Stimulated activated CD4-positive, alpha-beta T cell treated with anti-CD3 and anti-CD28 coated beads, TNF-alpha, amount 100 ng/mL, for 1 hour (primary cell): ENCODE data around the gene LETM1.

ENCODE experiments used
- DNase-seq, 3 donors: peaks; one replicate each; pipeline ENCODE4 v3.0.0-alpha.2; 2020; ENCODE audit warnings: low read depth in 3 of 3, low spot score in 1 of 3

The LETM1 gene

DNA sequence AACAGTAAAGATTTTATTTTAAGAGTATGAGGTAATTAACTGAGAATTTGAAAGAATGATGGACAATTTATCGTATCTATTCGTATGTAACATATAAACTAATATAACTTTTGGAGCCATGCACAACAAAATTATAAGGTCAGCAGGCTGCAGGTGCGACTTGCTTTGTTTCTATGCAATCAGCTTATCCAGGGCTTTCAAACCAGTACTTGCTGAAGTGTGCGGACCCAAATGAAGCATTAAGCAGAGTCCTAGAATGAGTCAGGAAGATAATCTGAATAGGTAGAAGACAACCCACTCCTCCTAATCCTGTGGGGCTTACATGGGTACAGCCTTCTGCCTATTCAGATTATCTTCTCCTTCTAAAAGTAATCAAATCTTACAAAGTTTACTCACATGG lies 17.3 kb upstream of the LETM1 start:
- no peak for DNase-seq

DNA sequence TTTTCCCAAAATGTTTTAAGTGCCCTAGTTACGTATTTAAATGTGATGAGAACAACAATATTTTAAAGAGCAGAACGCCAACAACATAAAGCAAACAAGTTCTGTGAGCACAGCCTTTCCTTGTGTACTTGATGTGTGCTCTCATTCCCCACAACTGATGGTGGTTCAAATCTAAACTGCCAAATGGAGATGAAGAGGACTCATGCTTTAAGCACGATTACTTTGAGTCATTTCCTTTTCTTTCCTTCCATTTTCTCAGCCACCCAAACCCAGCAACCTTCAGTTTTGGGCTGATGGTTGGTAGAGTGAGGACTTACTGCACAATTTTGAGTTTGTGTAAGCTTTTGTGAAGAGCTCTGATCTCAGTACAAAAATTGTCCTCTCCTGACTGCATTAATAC lies 16.9 kb upstream of the LETM1 start:
- DNase-seq = no peak

DNA sequence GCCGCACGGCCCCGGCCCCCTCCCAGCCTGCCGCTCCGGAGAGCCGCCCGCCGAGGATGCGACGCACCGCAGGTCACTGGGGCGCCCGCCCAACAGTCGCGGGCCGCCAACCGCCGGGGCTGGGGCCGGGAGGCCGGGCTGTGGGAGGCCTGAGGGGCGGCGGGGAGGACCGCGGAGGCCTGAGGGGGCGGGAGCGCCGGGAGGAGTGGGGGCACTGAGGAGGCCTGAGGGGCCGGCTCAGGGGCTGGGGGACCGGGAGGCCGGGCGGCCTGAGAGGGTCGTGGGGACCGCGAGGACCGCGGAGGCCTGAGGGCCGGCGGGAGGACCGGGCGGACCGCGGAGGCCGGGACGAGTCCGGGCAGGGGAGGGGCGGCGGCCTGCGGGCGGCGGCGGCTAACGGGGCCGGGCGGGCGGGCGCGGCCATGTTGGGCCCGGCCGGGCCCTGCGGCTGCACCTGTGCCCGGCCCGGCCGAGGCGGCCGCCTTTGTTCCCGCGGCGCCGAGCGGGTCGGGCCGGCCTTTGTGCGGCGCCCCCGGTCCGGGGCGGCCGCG lies 15.6 kb upstream of the LETM1 start:
- DNase-seq = no peak

- peak; percentile 68 to 88 (median 83) for DNase-seq
Measured at GRCh38 chr4:1870578-1871443, 14.9 kb upstream of the LETM1 start, which contains the start of gene NSD2. TSS of gene NSD2 (plus strand) at chr4:1871393. CDS start at chr4:1900655, 29,262 bp downstream.

DNA sequence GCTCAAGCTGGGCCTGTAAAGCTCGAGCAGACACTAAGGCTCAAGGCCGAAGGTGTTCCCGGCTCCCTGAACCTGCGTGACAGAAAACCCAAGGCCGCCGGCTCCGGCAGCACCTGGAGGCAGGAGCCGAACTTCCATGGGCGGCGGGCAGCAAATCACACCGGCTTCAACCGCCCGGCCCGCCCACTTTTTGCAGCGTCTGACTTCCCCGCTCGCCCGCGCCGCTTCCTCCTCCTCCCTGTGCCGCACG lies 14.3 kb upstream of the LETM1 start:
- peak; percentile 60 to 71 (median 68) for DNase-seq

GRCh38 chr4:1869530-1870327 lies 13.8 kb upstream of the LETM1 start:
- DNase-seq = no peak

GRCh38 chr4:1868912-1869311 lies 13.0 kb upstream of the LETM1 start:
- DNase-seq = no peak

GRCh38 chr4:1868293-1868692 lies 12.3 kb upstream of the LETM1 start:
- DNase-seq = no peak

GRCh38 chr4:1866189-1866661 lies 10.3 kb upstream of the LETM1 start:
- DNase-seq = no peak

- DNase-seq = no peak
Measured at GRCh38 chr4:1864076-1865008, 8.4 kb upstream of the LETM1 start.

DNA sequence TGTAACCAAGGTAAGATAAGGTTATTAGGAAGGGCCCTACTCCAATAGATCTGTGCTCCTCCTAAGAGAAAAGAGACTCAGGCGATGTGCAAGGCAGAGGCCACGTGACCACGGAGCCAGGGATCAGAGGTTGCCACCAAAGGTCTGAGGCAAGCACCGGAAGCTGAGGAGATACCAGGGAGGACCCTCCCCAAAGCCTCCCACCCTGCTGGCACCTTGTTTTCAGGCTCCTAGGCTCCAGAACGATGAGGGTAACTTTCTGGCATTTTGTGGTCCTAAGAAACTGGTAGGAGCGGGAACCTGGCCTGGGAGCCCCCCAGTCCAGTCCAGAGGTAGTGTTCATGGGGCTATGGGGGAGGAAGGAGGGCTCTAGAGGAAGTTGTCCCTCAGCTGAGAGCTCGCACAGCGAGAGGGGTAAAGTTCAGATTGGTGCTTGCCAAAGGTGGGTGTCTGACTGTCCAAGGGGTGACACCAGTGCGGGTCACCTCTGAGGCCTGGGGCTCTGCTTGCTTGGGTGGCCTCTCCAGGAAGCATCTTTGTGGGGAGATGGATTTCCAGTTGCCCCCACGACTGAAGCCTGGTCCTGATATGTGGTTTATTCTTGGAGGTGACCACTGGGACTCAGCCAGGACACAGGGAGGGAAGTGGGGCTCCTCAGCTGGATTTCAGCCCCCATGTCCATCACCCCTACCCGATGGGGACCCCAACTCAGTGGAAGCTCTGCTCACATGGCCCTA lies 7.5 kb upstream of the LETM1 start:
- DNase-seq = no peak

GRCh38 chr4:1862961-1863296 lies 7.0 kb upstream of the LETM1 start:
- no peak for DNase-seq

- DNase-seq = no peak
Measured at GRCh38 chr4:1862055-1862911, 6.3 kb upstream of the LETM1 start.

DNA sequence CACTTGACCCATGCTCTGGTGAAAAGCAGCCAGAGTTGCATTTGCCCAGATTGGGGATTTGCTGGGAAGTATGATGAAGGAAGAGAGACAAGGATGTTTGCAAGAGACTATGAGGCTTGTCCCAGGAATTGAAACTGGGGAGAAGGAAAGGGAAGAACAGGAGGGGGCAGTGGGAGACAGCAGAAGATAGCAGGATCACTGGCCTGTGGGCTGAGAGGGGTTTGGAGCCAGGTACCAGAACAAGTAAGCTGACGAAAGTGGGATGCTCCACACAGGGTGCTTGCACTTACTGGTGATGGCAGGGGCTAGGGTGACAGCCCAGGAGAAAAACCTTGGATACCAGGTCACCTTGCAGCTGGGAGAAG lies 3.4 kb upstream of the LETM1 start:
- no peak for DNase-seq

- no peak for DNase-seq
Measured at GRCh38 chr4:1857931-1858330, 2.0 kb upstream of the LETM1 start.

- DNase-seq = no peak
Measured at GRCh38 chr4:1856943-1857699, 1.2 kb upstream of the LETM1 start.

DNA sequence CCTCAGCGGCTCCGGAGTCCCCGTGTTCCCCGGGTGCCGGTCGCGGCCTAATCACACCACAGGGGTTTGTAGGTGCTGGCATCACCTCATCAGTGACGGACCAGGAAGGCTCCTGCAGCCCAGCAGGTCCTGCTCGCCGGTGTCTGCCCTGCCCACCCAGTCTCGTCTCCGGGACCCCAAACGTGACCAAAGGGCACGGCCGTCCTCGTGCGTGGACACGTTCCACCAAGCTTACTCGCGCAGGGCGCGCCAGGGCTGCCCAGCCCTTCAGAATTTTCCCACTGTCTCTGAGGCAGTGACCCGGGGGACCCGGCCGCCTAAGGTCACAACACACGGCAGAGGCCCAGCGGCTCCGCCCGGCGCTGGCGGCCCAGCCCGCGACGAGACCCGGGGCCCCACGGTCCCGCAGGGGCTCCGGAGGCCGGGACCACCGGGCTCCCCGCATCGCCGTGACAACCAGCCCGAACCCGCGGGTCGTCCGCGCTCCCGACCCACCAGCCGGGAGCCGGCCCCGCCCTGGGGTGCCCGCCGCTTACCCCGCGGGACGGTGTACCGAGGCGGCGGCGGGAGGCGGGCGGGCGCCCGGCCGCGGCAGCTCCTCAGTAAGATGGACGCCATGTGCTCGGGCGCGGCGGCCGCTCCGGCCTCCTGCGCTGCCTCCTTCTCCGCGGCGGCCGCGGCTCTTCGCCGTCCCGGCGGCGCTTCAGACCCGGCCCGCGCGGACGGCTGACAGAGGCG lies 454 bp downstream of the LETM1 start:
- no peak for DNase-seq

DNA sequence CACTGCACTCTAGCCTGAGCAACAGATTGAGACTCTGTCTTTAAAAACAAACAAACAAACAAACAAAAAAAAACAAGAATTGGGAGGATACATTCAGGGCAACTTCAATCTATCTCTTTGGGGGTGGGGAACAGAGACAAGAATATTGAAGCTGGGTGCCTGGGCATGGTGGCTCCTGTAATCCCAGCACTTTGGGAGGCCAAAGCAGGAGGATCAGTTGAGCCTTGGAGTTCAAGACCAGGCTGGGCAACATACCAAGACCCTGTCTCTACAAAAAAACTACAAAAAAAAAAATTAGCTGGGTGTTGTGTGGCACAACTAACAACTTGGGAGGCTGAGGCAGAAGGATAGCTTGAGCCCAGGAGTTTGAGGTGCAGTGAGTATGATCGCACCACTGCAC lies 1.2 kb downstream of the LETM1 start:
- DNase-seq = no peak
